Endodermal cell (in vitro differentiated cells): ENCODE results near the gene MARK3. TPM values are rescaled to one million over a fixed set of nuclear protein-coding genes. Genes with fewer than 3 reads are reported as not detected.
A peak's percentile ranks its signal among the peaks of the same experiment; 100 is the strongest.

Experiments
- DNase-seq: peaks from one replicate; pipeline ENCODE4 v3.0.0-alpha.2; 2017
- H3K27ac ChIP-seq: 2 replicates; pipeline ENCODE4 v1.5.1; 2013; ENCODE audit warnings: mild to moderate bottlenecking, low read depth, low read length, moderate library complexity
- H3K27me3 ChIP-seq: 2 replicates; pipeline ENCODE4 v1.6.1; 2013; ENCODE audit warnings: mild to moderate bottlenecking, low read length, moderate library complexity; ENCODE audit not compliant: insufficient read depth, control insufficient read depth, poor library complexity, severe bottlenecking
- H3K36me3 ChIP-seq: 2 replicates; pipeline ENCODE4 v1.7.0; 2013; ENCODE audit warnings: mild to moderate bottlenecking, low read length, moderate library complexity; ENCODE audit not compliant: control insufficient read depth, insufficient read depth
- H3K4me1 ChIP-seq: one replicate; pipeline ENCODE4 v1.7.0; 2013; ENCODE audit warnings: low read length; ENCODE audit not compliant: control insufficient read depth, insufficient read depth
- H3K4me3 ChIP-seq: 2 replicates; pipeline ENCODE4 v1.5.1; 2013; ENCODE audit warnings: mild to moderate bottlenecking, low read length, moderate library complexity
- H3K9ac ChIP-seq: 2 replicates; pipeline ENCODE4 v1.6.1; 2013; ENCODE audit warnings: mild to moderate bottlenecking, low read length, moderate library complexity; ENCODE audit not compliant: poor library complexity, severe bottlenecking; ENCODE audit errors: extremely low read depth
- H3K9me3 ChIP-seq: 2 replicates; pipeline ENCODE4 v1.6.1; 2013; ENCODE audit warnings: mild to moderate bottlenecking, low read length, moderate library complexity; ENCODE audit not compliant: control insufficient read depth
- H3K27ac Mint-ChIP-seq: 2 replicates; pipeline ENCODE4 v1.8.0; 2020; ENCODE audit warnings: mixed read lengths
- H3K27me3 Mint-ChIP-seq: 2 replicates; pipeline ENCODE4 v1.8.0; 2021; ENCODE audit warnings: mild to moderate bottlenecking, mixed read lengths; ENCODE audit not compliant: insufficient read depth
- H3K36me3 Mint-ChIP-seq: 2 replicates; pipeline ENCODE4 v1.8.0; 2020; ENCODE audit warnings: low read depth, mixed read lengths
- H3K4me1 Mint-ChIP-seq: 2 replicates; pipeline ENCODE4 v1.8.0; 2020; ENCODE audit warnings: mixed read lengths
- H3K4me3 Mint-ChIP-seq: 2 replicates; pipeline ENCODE4 v1.8.0; 2020; ENCODE audit warnings: mild to moderate bottlenecking, moderate library complexity, mixed read lengths
- H3K9me3 Mint-ChIP-seq: 2 replicates; pipeline ENCODE4 v1.8.0; 2020; ENCODE audit warnings: mild to moderate bottlenecking, mixed read lengths
- CTCF ChIP-seq: fragments of 200-600 bp; sonication (generic); conservative IDR thresholded peaks from 2 replicates; pipeline ENCODE4 v1.5.0; 2021; ENCODE audit warnings: antibody characterized with exemption, mild to moderate bottlenecking
- WGBS, 2 experiments: methylation state at CpG; one replicate each; pipeline versions ENCODE4 v1.1.5 to v1.1.7; 2013; ENCODE audit warnings: missing lambda C conversion rate in 2 of 2, mixed read lengths in 1 of 2; ENCODE audit not compliant: insufficient coverage in 1 of 2, insufficient read length in 1 of 2; 5-methylcytosine and 5-hydroxymethylcytosine counted together
- total RNA-seq, 2 donors: library from RNA; stranded (reverse); fragmentation: NEBNext Ultra II Directional in 1 of 2; extraction: Animal tissue kit (Norgen Biotek cat#: 25700) in 1 of 2; gene quantifications; 2 replicates in 1 of 2; 3 replicates in 1 of 2; pipeline ENCODE4 v1.2.1, GENCODE V29; 2021

Gene MARK3
- total RNA-seq, 2 donors from 2014 or later: 95.8 to 106 TPM

DNA sequence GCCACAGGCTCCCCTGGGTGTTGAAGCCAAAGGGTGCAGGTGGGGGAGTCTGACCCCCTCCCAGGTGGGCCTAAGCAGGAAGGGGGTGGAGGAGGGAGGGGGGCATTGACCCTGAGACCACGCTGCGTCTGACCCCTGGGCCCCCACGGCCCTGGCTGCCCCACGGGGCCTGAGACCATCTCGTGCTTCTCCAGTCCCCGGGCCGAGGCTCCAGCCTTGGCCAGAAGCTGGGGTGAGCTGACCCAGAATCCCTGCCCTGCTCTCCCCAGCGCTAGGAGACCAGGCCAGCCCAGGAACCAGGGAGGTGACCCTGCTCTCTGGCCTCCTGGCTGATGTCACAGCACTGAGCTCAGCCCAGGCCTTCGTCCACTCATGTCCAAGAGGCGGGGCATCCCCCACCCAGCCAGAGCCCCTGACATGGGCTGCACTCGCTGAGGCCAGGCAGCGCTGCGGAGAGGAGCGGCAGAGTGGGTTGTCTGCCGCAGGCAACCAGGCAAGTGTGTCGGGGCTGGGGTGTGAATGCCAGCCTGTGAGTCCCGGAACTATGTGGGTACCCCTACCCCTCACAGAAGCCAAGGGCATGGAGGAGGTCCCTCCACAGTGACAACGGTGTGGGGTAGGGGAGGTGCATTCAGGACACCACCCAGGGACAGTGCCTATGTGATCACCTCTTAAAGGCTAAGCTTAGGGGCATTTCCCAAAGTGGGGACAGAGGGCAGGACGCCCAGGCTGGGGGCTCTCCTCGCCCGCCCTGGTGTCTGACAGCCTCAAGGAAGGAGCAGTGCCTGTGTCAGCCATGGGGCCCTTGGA is 150.1 kb downstream of the MARK3 start:
- Histone ChIP-seq H3K36me3 (peaks cover 7% of the 10 kb centered on the region), H3K27me3 (no peaks in the 10 kb centered on the region), H3K4me1 (no peaks in the 10 kb centered on the region), H3K9ac (no peak overlapping the region), H3K9me3 (no peaks in the 10 kb centered on the region), H3K4me3 (no peak overlapping the region), H3K27ac (peak overlapping the region; percentile 57)
- Mint-ChIP-seq H3K36me3 (no peaks in the 10 kb centered on the region), H3K4me3 (no peak overlapping the region), H3K9me3 (no peaks in the 10 kb centered on the region), H3K27ac (no peak overlapping the region), H3K27me3 (peaks cover 3% of the 10 kb centered on the region), H3K4me1 (peaks cover 1% of the 10 kb centered on the region)
- WGBS, 2 experiments: 93 to 96% methylated on average over 8 to 21 of the region's 21 CpGs
- no peak for TF ChIP-seq CTCF
- DNase-seq: no peak

DNA sequence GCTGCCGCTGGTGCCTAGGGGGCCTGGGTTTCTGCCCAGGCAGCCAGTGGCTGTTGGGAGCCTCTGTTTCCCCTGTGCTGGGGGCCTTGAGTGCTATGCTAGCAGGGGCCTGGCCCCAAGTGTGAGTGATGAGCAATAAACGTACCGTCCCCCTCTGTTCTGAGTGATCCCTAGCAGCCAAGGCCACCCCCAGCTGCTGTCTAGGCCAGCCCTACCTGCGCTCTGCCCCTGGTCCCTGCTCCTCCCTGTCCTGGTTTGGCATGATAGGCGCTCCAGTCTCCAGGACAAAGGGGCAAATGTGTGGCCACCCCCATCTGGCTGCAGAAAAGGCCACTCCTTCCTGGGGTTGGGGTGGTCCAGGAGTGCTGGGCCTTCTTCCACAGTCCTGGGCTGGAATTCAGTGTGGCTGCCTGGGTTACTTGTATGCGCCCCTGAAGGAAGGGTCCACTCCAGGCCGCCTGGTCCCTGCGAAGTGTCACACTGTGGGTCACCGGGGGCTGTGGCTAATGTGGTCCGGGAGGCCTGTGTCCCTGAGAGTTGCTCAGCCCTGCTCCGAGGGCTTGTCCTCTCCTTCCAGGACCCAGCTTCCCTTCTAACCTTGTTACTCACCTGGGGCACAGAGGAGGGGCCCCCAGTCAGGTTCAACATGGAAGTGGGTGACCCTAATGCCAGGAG is 150.8 kb downstream of the MARK3 start:
- H3K4me1 ChIP-seq: no peaks in the 10 kb centered on the region
- no peak for DNase-seq
- H3K27me3 Mint-ChIP-seq: peaks cover 3% of the 10 kb centered on the region
- no peak overlapping the region for H3K4me3 ChIP-seq
- no peak overlapping the region for H3K9ac ChIP-seq
- TF ChIP-seq CTCF: no peak
- no peak overlapping the region for H3K27ac ChIP-seq
- H3K9me3 Mint-ChIP-seq: no peaks in the 10 kb centered on the region
- H3K27me3 ChIP-seq: no peaks in the 10 kb centered on the region
- H3K36me3 ChIP-seq: peaks cover 1% of the 10 kb centered on the region
- WGBS, 2 experiments: 89 to 92% methylated on average over 8 to 11 of the region's 11 CpGs
- no peaks in the 10 kb centered on the region for H3K36me3 Mint-ChIP-seq
- no peak overlapping the region for H3K27ac Mint-ChIP-seq
- H3K4me3 Mint-ChIP-seq: no peak overlapping the region
- no peaks in the 10 kb centered on the region for H3K4me1 Mint-ChIP-seq
- H3K9me3 ChIP-seq: no peaks in the 10 kb centered on the region

DNA sequence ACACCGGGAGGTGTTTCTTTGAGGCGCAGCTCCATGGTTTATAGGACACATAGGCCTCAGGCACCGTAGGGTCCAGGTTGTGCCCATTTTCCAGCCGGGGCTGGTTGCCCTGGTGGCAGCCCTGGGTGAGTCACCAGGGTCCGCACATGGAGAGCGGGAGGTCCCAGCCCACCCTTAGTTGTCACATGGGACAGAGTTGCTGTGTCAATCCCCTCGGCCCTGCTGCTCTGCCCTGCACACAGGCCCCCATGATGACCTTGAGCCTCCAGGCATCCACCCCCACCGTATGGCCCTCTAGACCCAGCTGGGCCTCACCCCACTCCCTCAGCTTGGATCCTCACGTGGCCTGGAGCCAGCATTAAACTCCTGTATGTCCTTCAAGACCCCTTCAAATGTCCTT is 151.5 kb downstream of the MARK3 start:
- H3K27me3 ChIP-seq: no peaks in the 10 kb centered on the region
- no peaks in the 10 kb centered on the region for H3K4me1 Mint-ChIP-seq
- H3K27ac Mint-ChIP-seq: no peak overlapping the region
- no peaks in the 10 kb centered on the region for H3K36me3 Mint-ChIP-seq
- no peaks in the 10 kb centered on the region for H3K9me3 Mint-ChIP-seq
- H3K4me3 Mint-ChIP-seq: no peak overlapping the region
- no peaks in the 10 kb centered on the region for H3K36me3 ChIP-seq
- H3K27me3 Mint-ChIP-seq: peaks cover 3% of the 10 kb centered on the region
- TF ChIP-seq CTCF: no peak
- H3K27ac ChIP-seq: no peak overlapping the region
- no peaks in the 10 kb centered on the region for H3K9me3 ChIP-seq
- no peak for DNase-seq
- 93 to 98% methylated on average over 6 to 9 of the region's 9 CpGs for WGBS, 2 experiments
- no peak overlapping the region for H3K9ac ChIP-seq
- no peak overlapping the region for H3K4me3 ChIP-seq
- H3K4me1 ChIP-seq: no peaks in the 10 kb centered on the region
